SK-N-SH (cell line): Measurements from ENCODE around the gene HMOX1. TPM values are rescaled to one million over a fixed set of nuclear protein-coding genes. Genes with fewer than 3 reads are reported as not detected.
"Not testable (repeated sequence)": the region's sequence is repeated elsewhere in the genome, so short reads cannot be mapped to it uniquely, and the experiment has no call there.

ENCODE experiments used
- CTCF ChIA-PET: fragments of 300-600, 350-600 bp; formaldehyde crosslinking; extraction: SDS; loops from one replicate; lab custom pipeline; 2021; lab: Yijun Ruan, JAX
- POLR2A ChIA-PET: fragments of 350-600 bp; sonication (Branson Sonifier 250); formaldehyde crosslinking; extraction: SDS; loops from one replicate; lab custom pipeline; 2020; ENCODE audit warnings: antibody characterized with exemption, inconsistent platforms; lab: Yijun Ruan, JAX
- DNase-seq: peaks from one replicate; pipeline ENCODE4 v3.0.0; 2012
- H2AFZ ChIP-seq: fragments of 200-600 bp; sonication (generic); 2 replicates; pipeline ENCODE4 v1.8.1; 2016; ENCODE audit warnings: antibody characterized with exemption, mild to moderate bottlenecking, low read depth
- H3F3A ChIP-seq: fragments of 200-600 bp; sonication (generic); replicated peaks from 2 replicates; pipeline ENCODE3; 2016; ENCODE audit warnings: antibody characterized with exemption, mild to moderate bottlenecking; ENCODE audit not compliant: insufficient read depth
- H3K27ac ChIP-seq, 2 experiments: fragments of 200-500 bp in 1 of 2; fragments of 200-600 bp in 1 of 2; sonication (Bioruptor generic) in 1 of 2; sonication (generic), shearing (Covaris generic) in 1 of 2; 2 replicates each; pipeline versions ENCODE4 v1.5.1 to v1.6.1; 2014 to 2016; ENCODE audit warnings: low read depth in 2 of 2, inconsistent platforms in 1 of 2, low read length in 1 of 2, mild to moderate bottlenecking in 1 of 2, mixed read lengths in 1 of 2
- H3K27me3 ChIP-seq: fragments of 200-600 bp; sonication (generic), shearing (Covaris generic); 2 replicates; pipeline ENCODE4 v1.6.1; 2016; ENCODE audit warnings: mixed run types; ENCODE audit not compliant: insufficient read depth
- H3K36me3 ChIP-seq, 2 experiments: fragments of 200-500 bp in 1 of 2; fragments of 200-600 bp in 1 of 2; sonication (Bioruptor generic) in 1 of 2; sonication (generic) in 1 of 2; replicated peaks in 1 of 2; 2 replicates each; pipeline versions ENCODE3 to v1.5.1; 2014 to 2016; ENCODE audit warnings: low read length in 1 of 2, mild to moderate bottlenecking in 1 of 2; ENCODE audit not compliant: insufficient read depth in 2 of 2, control insufficient read depth in 1 of 2
- H3K4me1 ChIP-seq, 2 experiments: fragments of 200-500 bp in 1 of 2; fragments of 200-600 bp in 1 of 2; sonication (Bioruptor generic) in 1 of 2; sonication (generic), shearing (Covaris generic) in 1 of 2; 2 replicates each; pipeline versions ENCODE4 v1.5.1 to v1.6.1; 2014 to 2016; ENCODE audit warnings: low read depth in 1 of 2, low read length in 1 of 2, mixed run types in 1 of 2; ENCODE audit not compliant: insufficient read depth in 2 of 2, control insufficient read depth in 1 of 2
- H3K4me2 ChIP-seq: fragments of 200-600 bp; sonication (generic), shearing (Covaris generic); 2 replicates; pipeline ENCODE4 v1.6.1; 2017; ENCODE audit warnings: mixed run types
- H3K4me3 ChIP-seq, 2 experiments: fragments of 200-500 bp in 1 of 2; fragments of 200-600 bp in 1 of 2; sonication (Bioruptor generic) in 1 of 2; sonication (generic), shearing (Covaris generic) in 1 of 2; 2 replicates each; pipeline versions ENCODE4 v1.5.1 to v1.8.1; 2014 to 2016; ENCODE audit warnings: low read depth in 2 of 2, inconsistent platforms in 1 of 2, low read length in 1 of 2, mild to moderate bottlenecking in 1 of 2, mixed read lengths in 1 of 2, moderate library complexity in 1 of 2
- H3K79me2 ChIP-seq: fragments of 200-600 bp; sonication (generic); 2 replicates; pipeline ENCODE4 v1.8.1; 2017; ENCODE audit warnings: mild to moderate bottlenecking; ENCODE audit not compliant: insufficient read depth
- H3K9ac ChIP-seq: fragments of 200-600 bp; sonication (generic); 2 replicates; pipeline ENCODE4 v1.6.1; 2017; ENCODE audit warnings: mixed run types
- H3K9me2 ChIP-seq: fragments of 200-600 bp; sonication (generic); 2 replicates; pipeline ENCODE4 v1.6.1; 2017; ENCODE audit warnings: mixed run types
- H3K9me3 ChIP-seq: fragments of 200-600 bp; sonication (generic); 2 replicates; pipeline ENCODE4 v1.6.1; 2017; ENCODE audit warnings: mixed run types, mild to moderate bottlenecking, moderate library complexity
- H4K20me1 ChIP-seq: fragments of 200-600 bp; sonication (generic); 2 replicates; pipeline ENCODE4 v1.6.1; 2017; ENCODE audit warnings: mild to moderate bottlenecking, mixed run types; ENCODE audit not compliant: insufficient read depth
- FOSL2 ChIP-seq: IDR thresholded peaks from 2 replicates; pipeline ENCODE4 v1.4.0; 2012; ENCODE audit warnings: low read depth, mild to moderate bottlenecking, moderate library complexity, borderline replicate concordance
- MAX ChIP-seq: IDR thresholded peaks from 2 replicates; pipeline ENCODE4 v1.4.0; 2012; ENCODE audit warnings: low read depth
- NFIC ChIP-seq: IDR thresholded peaks from 2 replicates; pipeline ENCODE4 v1.4.0; 2012; ENCODE audit warnings: borderline replicate concordance
- WGBS: methylation state at CpG from one replicate; pipeline ENCODE4 v1.1.6; 2017; ENCODE audit warnings: low lambda C conversion rate; 5-methylcytosine and 5-hydroxymethylcytosine counted together
- polyA plus RNA-seq, 3 experiments: library from polyadenylated mRNA; depleted of rRNA; stranded (reverse); fragments of >200 nt; gene quantifications; 2 replicates each; pipeline ENCODE4 v1.2.3, GENCODE V29; 2012

HMOX1 gene
- polyA plus RNA-seq, 1 of the 3 experiments (the other 2 are of a cell fraction), result 13.7 TPM

DNA sequence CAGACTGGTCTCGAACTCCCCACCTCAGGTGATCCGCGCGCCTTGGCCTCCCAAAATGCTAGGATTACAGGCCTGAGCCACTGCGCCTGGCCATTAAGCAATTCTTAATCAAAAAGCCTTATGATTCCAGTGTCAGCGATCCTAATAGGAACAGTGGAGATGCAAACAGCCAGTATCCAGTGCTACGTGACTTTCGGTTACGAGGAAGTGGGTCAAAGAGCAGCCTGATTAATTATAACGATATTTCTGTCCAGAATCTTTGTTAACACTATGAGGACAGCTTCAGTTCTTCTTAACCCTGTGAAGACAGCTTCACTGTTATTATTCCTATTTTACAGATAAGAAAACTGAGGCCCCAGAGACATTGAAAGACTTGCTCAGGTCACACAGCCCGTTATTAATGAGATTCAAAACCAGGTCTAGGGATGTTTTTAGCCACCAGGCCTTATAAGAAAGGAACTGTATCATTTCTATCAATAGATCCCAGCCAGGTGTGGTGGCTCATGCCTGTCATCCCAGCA lies 17.3 kb upstream of the HMOX1 start:
- H3K4me2 ChIP-seq, result no peak overlapping the region
- H3K4me3 ChIP-seq, result no peak overlapping the region
- no peak overlapping the region for H3K27ac ChIP-seq
- no peaks in the 10 kb centered on the region for H3K9me3 ChIP-seq
- ChIA-PET POLR2A (no interaction called here), CTCF (interaction anchor here (1.3 to 2.3 kb wide), 3 partner anchors 10 to 761 kb away, joined by 3 to 9 read pairs (median 3); no protein-coding TSS in a partner anchor)
- H3F3A ChIP-seq, result peaks cover 7% of the 10 kb centered on the region
- WGBS, result 97% methylated on average over 11 of the region's 11 CpGs
- no peak overlapping the region for H2AFZ ChIP-seq
- DNase-seq, result no peak
- H4K20me1 ChIP-seq, result no peaks in the 10 kb centered on the region
- TF ChIP-seq FOSL2 (no peak), MAX (no peak)
- H3K9ac ChIP-seq, result no peak overlapping the region
- no peaks in the 10 kb centered on the region for H3K79me2 ChIP-seq
- H3K9me2 ChIP-seq, result no peaks in the 10 kb centered on the region
- H3K36me3 ChIP-seq, result no peaks in the 10 kb centered on the region
- H3K27me3 ChIP-seq, result no peaks in the 10 kb centered on the region
- H3K4me1 ChIP-seq, result no peaks in the 10 kb centered on the region

DNA sequence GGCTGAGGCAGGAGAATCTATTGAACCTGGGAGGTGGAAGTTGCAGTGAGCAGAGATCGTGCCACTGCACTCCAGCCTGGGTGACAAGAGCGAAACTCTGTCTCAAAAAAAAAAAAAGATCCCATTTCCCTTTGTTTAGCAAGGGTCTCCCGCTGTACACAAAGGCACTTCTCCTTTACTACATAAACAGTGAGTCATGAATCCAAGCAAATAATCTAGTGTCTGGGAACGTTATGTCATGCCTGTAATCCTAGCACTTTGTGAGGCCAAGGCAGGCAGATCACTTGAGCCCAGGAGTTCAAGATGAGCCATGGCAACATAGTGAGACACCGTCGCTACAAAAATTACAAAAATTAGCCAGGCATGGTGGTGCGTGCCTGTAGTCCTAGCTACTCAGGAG lies 16.7 kb upstream of the HMOX1 start:
- H3K79me2 ChIP-seq, H3K4me2 ChIP-seq, H3K9ac ChIP-seq, H3K9me2 ChIP-seq, H3K27me3 ChIP-seq, H3K9me3 ChIP-seq, H2AFZ ChIP-seq, POLR2A ChIA-PET, H3K36me3 ChIP-seq, H3F3A ChIP-seq, H4K20me1 ChIP-seq, H3K4me1 ChIP-seq, DNase-seq, H3K27ac ChIP-seq, H3K4me3 ChIP-seq: not testable (repeated sequence)
- CTCF ChIA-PET, result interaction anchor here (2.3 kb wide), 1 partner anchor 13 kb away, joined by 9 read pairs; no protein-coding TSS in a partner anchor
- 70% methylated on average over 7 of the region's 7 CpGs for WGBS

DNA sequence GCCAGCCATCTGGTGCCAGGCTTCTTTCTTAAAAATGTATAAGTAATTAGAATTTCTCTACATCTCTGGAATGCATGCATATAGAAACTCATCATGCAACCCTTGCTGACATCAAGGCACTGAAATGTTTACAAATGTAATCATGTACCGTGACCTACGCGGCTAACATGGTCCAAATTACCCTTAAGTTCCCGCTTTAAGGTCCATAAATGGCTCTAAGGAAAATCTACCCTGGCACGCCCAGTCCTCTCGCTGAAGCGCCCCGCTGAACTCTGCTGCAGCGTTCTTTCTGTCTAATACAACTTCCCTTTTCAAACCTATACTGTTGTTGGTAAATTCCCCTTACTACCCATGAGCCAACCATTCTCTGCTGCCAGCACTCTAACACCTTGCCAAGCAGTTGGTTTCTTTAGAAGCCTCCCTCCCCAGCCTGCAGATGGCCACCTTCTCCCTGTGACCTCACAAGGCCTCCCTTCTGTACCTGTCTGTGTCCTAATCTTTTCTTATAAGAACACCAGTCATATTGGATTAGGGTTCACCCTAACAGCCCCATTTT lies 13.5 kb upstream of the HMOX1 start:
- WGBS, result 95% methylated on average over 9 of the region's 9 CpGs
- H3K79me2 ChIP-seq, result no peaks in the 10 kb centered on the region
- no peaks in the 10 kb centered on the region for H3K36me3 ChIP-seq
- H3K9ac ChIP-seq, result no peak overlapping the region
- H3K9me2 ChIP-seq, result no peaks in the 10 kb centered on the region
- CTCF ChIA-PET, result no interaction called here
- H3K27ac ChIP-seq, result no peak overlapping the region
- POLR2A ChIA-PET, result no interaction called here
- TF ChIP-seq NFIC (no peak), MAX (no peak)
- no peaks in the 10 kb centered on the region for H3K9me3 ChIP-seq
- peaks cover 3 to 5% of the 10 kb centered on the region in 2 experiments; a peak in 3 of 4 replicates for H3K4me1 ChIP-seq
- no peak overlapping the region for H3K4me2 ChIP-seq
- H3K4me3 ChIP-seq, result no peak overlapping the region
- H3K27me3 ChIP-seq, result no peaks in the 10 kb centered on the region
- no peak for DNase-seq
- H3F3A ChIP-seq, result peaks cover 3% of the 10 kb centered on the region
- no peak overlapping the region for H2AFZ ChIP-seq
- H4K20me1 ChIP-seq, result no peaks in the 10 kb centered on the region
